ENCODE results near the gene EHD2. TPM values are rescaled to one million over a fixed set of nuclear protein-coding genes. Genes with fewer than 3 reads are reported as not detected.

The EHD2 gene, protein sequence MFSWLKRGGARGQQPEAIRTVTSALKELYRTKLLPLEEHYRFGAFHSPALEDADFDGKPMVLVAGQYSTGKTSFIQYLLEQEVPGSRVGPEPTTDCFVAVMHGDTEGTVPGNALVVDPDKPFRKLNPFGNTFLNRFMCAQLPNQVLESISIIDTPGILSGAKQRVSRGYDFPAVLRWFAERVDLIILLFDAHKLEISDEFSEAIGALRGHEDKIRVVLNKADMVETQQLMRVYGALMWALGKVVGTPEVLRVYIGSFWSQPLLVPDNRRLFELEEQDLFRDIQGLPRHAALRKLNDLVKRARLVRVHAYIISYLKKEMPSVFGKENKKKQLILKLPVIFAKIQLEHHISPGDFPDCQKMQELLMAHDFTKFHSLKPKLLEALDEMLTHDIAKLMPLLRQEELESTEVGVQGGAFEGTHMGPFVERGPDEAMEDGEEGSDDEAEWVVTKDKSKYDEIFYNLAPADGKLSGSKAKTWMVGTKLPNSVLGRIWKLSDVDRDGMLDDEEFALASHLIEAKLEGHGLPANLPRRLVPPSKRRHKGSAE
- total RNA-seq (2022) (13.3 and 14.6 TPM in 2 replicates), Bru-seq, nascent RNA (percentile 41 among the genes with signal in this experiment), BruChase-seq, experiment 1, labeled RNA remaining after a 2-hour chase (percentile 54 among the genes with signal in this experiment), BruChase-seq, experiment 2, labeled RNA remaining after a 6-hour chase (percentile 68 among the genes with signal in this experiment)
- long read RNA-seq, partial matches to known transcripts = 0 of 29 reads
- long read RNA-seq, other reads (novel, unspliced or antisense) = 26 of 29 reads

DNA sequence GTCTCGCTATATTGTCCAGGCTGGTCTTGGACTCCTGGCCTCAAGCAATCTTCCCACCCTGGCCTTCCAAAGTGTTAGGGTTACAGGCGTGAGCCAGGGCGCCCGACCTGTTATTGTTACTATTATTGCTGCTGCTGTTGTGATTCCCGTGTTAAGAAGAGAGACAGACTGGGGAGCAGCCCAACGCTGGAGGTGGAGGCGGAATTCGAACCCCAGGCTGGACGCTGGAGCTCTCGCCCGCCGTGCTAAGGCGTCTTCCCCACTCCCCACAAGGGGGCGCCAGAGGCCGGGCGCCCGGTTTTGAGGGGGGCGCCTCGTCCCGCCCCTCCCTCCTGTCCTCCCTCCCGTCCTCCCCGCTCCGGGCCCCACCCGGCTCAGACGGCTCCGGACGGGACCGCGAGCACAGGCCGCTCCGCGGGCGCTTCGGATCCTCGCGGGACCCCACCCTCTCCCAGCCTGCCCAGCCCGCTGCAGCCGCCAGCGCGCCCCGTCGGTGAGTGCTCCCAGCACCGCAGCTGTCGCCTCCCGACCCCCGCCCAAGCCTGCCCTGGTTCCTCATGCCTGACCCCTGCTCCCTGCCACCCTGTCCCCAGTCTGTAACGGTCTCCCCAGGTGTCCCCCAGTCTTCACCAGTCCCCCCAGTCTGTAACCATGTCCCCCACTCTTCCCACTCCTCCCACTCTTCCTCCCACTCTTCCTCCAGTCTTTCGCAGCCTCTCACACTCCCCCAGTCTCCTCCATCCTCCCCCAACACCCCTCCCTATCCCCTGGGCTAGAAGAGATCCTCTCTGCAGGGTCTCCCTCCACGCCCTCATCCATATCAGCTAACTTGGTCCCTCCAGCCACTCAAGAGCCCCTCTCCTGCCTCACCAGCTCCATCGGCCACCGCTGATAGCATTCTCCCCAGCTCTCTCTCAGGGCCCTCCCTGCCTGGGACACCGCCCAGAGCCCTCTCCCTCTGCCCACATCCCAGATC is at the start of gene EHD2:
Gene EHD2 (plus strand): TSS at position 377 of the 976 bp plus-strand sequence. CDS start 3,191 bp downstream, outside the sequence.
- no peaks in the 10 kb centered on the region for H3K9me3 ChIP-seq
- no peaks in the 10 kb centered on the region for H3K36me3 ChIP-seq (ENCODE audit: control insufficient read depth, insufficient read depth, low read length)
- TF ChIP-seq, protein P1, sequence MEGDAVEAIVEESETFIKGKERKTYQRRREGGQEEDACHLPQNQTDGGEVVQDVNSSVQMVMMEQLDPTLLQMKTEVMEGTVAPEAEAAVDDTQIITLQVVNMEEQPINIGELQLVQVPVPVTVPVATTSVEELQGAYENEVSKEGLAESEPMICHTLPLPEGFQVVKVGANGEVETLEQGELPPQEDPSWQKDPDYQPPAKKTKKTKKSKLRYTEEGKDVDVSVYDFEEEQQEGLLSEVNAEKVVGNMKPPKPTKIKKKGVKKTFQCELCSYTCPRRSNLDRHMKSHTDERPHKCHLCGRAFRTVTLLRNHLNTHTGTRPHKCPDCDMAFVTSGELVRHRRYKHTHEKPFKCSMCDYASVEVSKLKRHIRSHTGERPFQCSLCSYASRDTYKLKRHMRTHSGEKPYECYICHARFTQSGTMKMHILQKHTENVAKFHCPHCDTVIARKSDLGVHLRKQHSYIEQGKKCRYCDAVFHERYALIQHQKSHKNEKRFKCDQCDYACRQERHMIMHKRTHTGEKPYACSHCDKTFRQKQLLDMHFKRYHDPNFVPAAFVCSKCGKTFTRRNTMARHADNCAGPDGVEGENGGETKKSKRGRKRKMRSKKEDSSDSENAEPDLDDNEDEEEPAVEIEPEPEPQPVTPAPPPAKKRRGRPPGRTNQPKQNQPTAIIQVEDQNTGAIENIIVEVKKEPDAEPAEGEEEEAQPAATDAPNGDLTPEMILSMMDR (IDR thresholded peaks at IDR 0.05; ENCODE audit: insufficient read depth in 1 of 2, low read depth in 1 of 2, low read length in 1 of 2, severe bottlenecking in 1 of 2, unreplicated experiment in 1 of 2) = peak; percentile 90 to 98
- DNase-seq = peak in 1 of 2 experiments; percentile 74
- no TSS peak for BruUV-seq (replicated peaks)
- Mint-ChIP-seq H3K4me1 (ENCODE audit: low read depth, unreplicated experiment) (peaks cover 10% of the 10 kb centered on the region), H3K27me3 (ENCODE audit: insufficient read depth, unreplicated experiment) (no peaks in the 10 kb centered on the region), H3K27ac (ENCODE audit: unreplicated experiment) (peak within 1 kb of the TSS; percentile 12), H3K9me3 (ENCODE audit: unreplicated experiment) (no peaks in the 10 kb centered on the region), H3K36me3 (ENCODE audit: insufficient read depth, unreplicated experiment) (peaks cover 7% of the 10 kb centered on the region), H3K4me3 (ENCODE audit: unreplicated experiment) (peak within 1 kb of the TSS; percentile 77)
- intact Hi-C loops (cut with micrococcal nuclease; ENCODE audit: unreplicated experiment) = loop anchor here (1.0 to 2.0 kb wide), 2 partner anchors 30 to 75 kb away; no protein-coding TSS in a partner anchor
- CTCF ChIA-PET = interaction anchor here (0.6 to 2.7 kb wide), 22 partner anchors 8 to 285 kb away, joined by 3 to 43 read pairs (median 4); partner anchors contain the start of genes KPTN and NOP53
- 0 out of 2 replicates have a peak, but pooled peaks cover 4% of the 10 kb centered on the region for H3K4me1 ChIP-seq
- H3K4me3 ChIP-seq (ENCODE audit: low read depth, low read length) = peak within 1 kb of the TSS; percentile 33
- H3K27me3 ChIP-seq (replicated peaks; ENCODE audit: control insufficient read depth, insufficient read depth, low read length) = no peaks in the 10 kb centered on the region
- POLR2A ChIA-PET = no interaction called here

DNA sequence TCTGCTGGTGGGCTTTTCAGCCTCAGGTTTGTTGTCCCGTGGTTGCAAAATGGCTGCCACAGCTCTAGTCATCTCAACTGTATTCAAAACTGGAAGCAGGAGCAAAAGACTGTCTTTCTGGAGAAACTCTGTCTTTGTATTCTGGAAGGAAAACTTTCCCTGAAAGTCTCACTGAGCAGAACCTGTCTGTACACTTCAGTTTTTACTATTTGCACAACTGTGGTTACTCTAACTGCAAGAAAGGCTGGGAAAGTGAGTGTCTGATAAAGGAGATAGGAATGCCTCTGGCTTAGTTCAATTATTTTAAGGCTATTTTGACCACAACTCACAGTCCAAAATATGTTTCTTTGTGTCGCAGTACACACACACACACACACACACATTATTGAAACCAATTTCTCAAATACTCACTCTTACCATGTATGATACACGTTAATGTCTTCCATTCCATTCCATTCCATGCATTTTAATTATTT is 49.7 kb upstream of the EHD2 start:
- TF ChIP-seq, protein P1 (IDR thresholded peaks at IDR 0.05; ENCODE audit: insufficient read depth in 1 of 2, low read depth in 1 of 2, low read length in 1 of 2, severe bottlenecking in 1 of 2, unreplicated experiment in 1 of 2) = no peak
- Histone ChIP-seq H3K27me3 (replicated peaks; ENCODE audit: control insufficient read depth, insufficient read depth, low read length) (no peaks in the 10 kb centered on the region), H3K4me1 (peaks cover 96% of the 10 kb centered on the region), H3K9me3 (no peaks in the 10 kb centered on the region), H3K4me3 (ENCODE audit: low read depth, low read length) (no peak overlapping the region), H3K36me3 (ENCODE audit: control insufficient read depth, insufficient read depth, low read length) (no peaks in the 10 kb centered on the region; the same call in 1 of the 2 replicates)
- H3K36me3 Mint-ChIP-seq (ENCODE audit: insufficient read depth, unreplicated experiment) = peaks cover 87% of the 10 kb centered on the region
- H3K4me1 Mint-ChIP-seq (ENCODE audit: low read depth, unreplicated experiment) = peaks cover 71% of the 10 kb centered on the region
- ChIA-PET CTCF (interaction anchor here (1.1 to 1.9 kb wide), 2 partner anchors 15 to 44 kb away, joined by 4 to 10 read pairs; no protein-coding TSS in a partner anchor), POLR2A (interaction anchor here (1.3 to 2.9 kb wide), 3 partner anchors 15 to 39 kb away, joined by 10 to 15 read pairs (median 14); no protein-coding TSS in a partner anchor)
- no peaks in the 10 kb centered on the region for H3K27me3 Mint-ChIP-seq (ENCODE audit: insufficient read depth, unreplicated experiment)
- peak overlapping the region; percentile 94 for H3K27ac Mint-ChIP-seq (ENCODE audit: unreplicated experiment)
- BruUV-seq (replicated peaks) = no TSS peak
- peak overlapping the region; percentile 53 for H3K4me3 Mint-ChIP-seq (ENCODE audit: unreplicated experiment)
- intact Hi-C loops (cut with micrococcal nuclease; ENCODE audit: unreplicated experiment) = loop anchor here (1.0 kb wide), 1 partner anchor 39 kb away; no protein-coding TSS in a partner anchor
- peak in 1 of 2 experiments; percentile 77 for DNase-seq
- no peaks in the 10 kb centered on the region for H3K9me3 Mint-ChIP-seq (ENCODE audit: unreplicated experiment)
